ENCODE results near the gene WDR31. TPM values are rescaled to one million over a fixed set of nuclear protein-coding genes. Genes with fewer than 3 reads are reported as not detected.

The WDR31 gene
- polyA plus RNA-seq, 2 of the 4 experiments (the other 2 are of a cell fraction), result 1.9 to 2.9 TPM

- no peak for FAIRE-seq
These were observed 33.5 kb downstream of the WDR31 start for GRCh38 chr9:113306566-113306965.

GRCh38 chr9:113302792-113303418 lies 37.2 kb downstream of the WDR31 start, which contains the start of gene RNF183:
Gene RNF183, minus strand, starts transcription at chr9:113303376. Its CDS starts 5,192 bp downstream, at chr9:113298184.
- DNase-seq (ENCODE audit: low read depth in 1 of 2, low spot score in 1 of 2) (no peak), FAIRE-seq (no peak), ATAC-seq (no peak)
- POLR2A ChIA-PET, result no interaction called here
- H3K4me2 ChIP-seq, result no peak within 1 kb of the TSS
- no peak within 1 kb of the TSS for H3K4me3 ChIP-seq
- H3K9me3 ChIP-seq, result no peaks in the 10 kb centered on the region
- H3K27ac ChIP-seq, result no peak within 1 kb of the TSS
- H3K4me1 ChIP-seq, result no peaks in the 10 kb centered on the region
- CTCF ChIA-PET, result interaction anchor here (0.8 kb wide), 1 partner anchor 143 kb away, joined by 4 read pairs; no protein-coding TSS in a partner anchor
- 82% methylated on average over 25 of the region's 25 CpGs for WGBS (ENCODE audit: missing lambda C conversion rate)
- TF ChIP-seq, protein P1, sequence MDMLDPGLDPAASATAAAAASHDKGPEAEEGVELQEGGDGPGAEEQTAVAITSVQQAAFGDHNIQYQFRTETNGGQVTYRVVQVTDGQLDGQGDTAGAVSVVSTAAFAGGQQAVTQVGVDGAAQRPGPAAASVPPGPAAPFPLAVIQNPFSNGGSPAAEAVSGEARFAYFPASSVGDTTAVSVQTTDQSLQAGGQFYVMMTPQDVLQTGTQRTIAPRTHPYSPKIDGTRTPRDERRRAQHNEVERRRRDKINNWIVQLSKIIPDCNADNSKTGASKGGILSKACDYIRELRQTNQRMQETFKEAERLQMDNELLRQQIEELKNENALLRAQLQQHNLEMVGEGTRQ (IDR thresholded peaks at IDR 0.05), result no peak
- TF ChIP-seq, protein P2, sequence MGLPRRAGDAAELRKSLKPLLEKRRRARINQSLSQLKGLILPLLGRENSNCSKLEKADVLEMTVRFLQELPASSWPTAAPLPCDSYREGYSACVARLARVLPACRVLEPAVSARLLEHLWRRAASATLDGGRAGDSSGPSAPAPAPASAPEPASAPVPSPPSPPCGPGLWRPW (IDR thresholded peaks at IDR 0.05), result no peak

More at GRCh38 chr9:113306566-113306965, 33.5 kb downstream of the WDR31 start:
- no peak for DNase-seq (ENCODE audit: low read depth in 1 of 2, low spot score in 1 of 2)
- Histone ChIP-seq H3K4me3 (no peak overlapping the region), H3K9me3 (no peaks in the 10 kb centered on the region), H3K27ac (no peak overlapping the region), H3K4me2 (no peak overlapping the region), H3K4me1 (no peaks in the 10 kb centered on the region)
- TF ChIP-seq, protein P3, sequence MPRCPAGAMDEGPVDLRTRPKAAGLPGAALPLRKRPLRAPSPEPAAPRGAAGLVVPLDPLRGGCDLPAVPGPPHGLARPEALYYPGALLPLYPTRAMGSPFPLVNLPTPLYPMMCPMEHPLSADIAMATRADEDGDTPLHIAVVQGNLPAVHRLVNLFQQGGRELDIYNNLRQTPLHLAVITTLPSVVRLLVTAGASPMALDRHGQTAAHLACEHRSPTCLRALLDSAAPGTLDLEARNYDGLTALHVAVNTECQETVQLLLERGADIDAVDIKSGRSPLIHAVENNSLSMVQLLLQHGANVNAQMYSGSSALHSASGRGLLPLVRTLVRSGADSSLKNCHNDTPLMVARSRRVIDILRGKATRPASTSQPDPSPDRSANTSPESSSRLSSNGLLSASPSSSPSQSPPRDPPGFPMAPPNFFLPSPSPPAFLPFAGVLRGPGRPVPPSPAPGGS (IDR thresholded peaks at IDR 0.05), result no peak
- no peak for TF ChIP-seq ZNF302 (CRISPR knock-in tag; IDR thresholded peaks at IDR 0.05)
- TF ChIP-seq ZFP36 (IDR thresholded peaks at IDR 0.05; ENCODE audit: borderline replicate concordance, partially characterized antibody), result no peak
- TF ChIP-seq RFX5 (IDR thresholded peaks at IDR 0.05), result no peak
- no peak for TF ChIP-seq NR3C1 (IDR thresholded peaks at IDR 0.05)
- TF ChIP-seq SMC3 (IDR thresholded peaks at IDR 0.05), result no peak
- TF ChIP-seq CBX2 (IDR thresholded peaks at IDR 0.05; ENCODE audit: borderline replicate concordance, low read depth), result no peak
- TF ChIP-seq, protein P2 (IDR thresholded peaks at IDR 0.05), result no peak
- WGBS (ENCODE audit: missing lambda C conversion rate), result 65% methylated on average over 1 of the region's 1 CpG
- ATAC-seq, result no peak
- POLR2A ChIA-PET, result no interaction called here
- CTCF ChIA-PET, result no interaction called here

GRCh38 chr9:113301548-113301947 lies 38.5 kb downstream of the WDR31 start:
- H3K27ac ChIP-seq, result no peak overlapping the region
- FAIRE-seq (no peak), DNase-seq (ENCODE audit: low read depth in 1 of 2, low spot score in 1 of 2) (no peak), ATAC-seq (no peak)
- no peak overlapping the region for H3K4me3 ChIP-seq
- no peak overlapping the region for H3K4me2 ChIP-seq
- TF ChIP-seq JUN (IDR thresholded peaks at IDR 0.05) (no peak), ZC3H11A (IDR thresholded peaks at IDR 0.05) (no peak), JUNB (IDR thresholded peaks at IDR 0.05) (no peak)
- 75% methylated on average over 8 of the region's 8 CpGs for WGBS (ENCODE audit: missing lambda C conversion rate)
- no peaks in the 10 kb centered on the region for H3K9me3 ChIP-seq
- POLR2A ChIA-PET, result no interaction called here
- CTCF ChIA-PET, result no interaction called here
- no peaks in the 10 kb centered on the region for H3K4me1 ChIP-seq

- ChIA-PET CTCF (interaction anchor here (0.6 to 1.3 kb wide), 4 partner anchors 9 to 14 kb away, joined by 3 to 5 read pairs (median 3); no protein-coding TSS in a partner anchor), POLR2A (no interaction called here)
- no peak for FAIRE-seq
- Histone ChIP-seq H3K4me2 (0 out of 3 replicates have a peak overlapping the region, but pooled peaks have one; percentile 16), H3K9me3 (no peaks in the 10 kb centered on the region), H3K4me3 (no peak overlapping the region), H3K27ac (no peak overlapping the region), H3K4me1 (no peaks in the 10 kb centered on the region)
- ATAC-seq, result no peak
- no peak for TF ChIP-seq ZC3H11A (IDR thresholded peaks at IDR 0.05)
- no peak for TF ChIP-seq CHD2 (IDR thresholded peaks at IDR 0.05; ENCODE audit: low read length, partially characterized antibody)
- no peak for TF ChIP-seq JUN (IDR thresholded peaks at IDR 0.05)
- no peak for TF ChIP-seq RAD21 (conservative IDR thresholded peaks at IDR 0.05 in 1 of 2, IDR thresholded peaks at IDR 0.05 in 1 of 2)
- TF ChIP-seq ZSCAN20 (CRISPR knock-in tag; IDR thresholded peaks at IDR 0.05), result no peak
- no peak for TF ChIP-seq BHLHE40 (IDR thresholded peaks at IDR 0.05; ENCODE audit: low read depth, low read length)
- TF ChIP-seq SREBF2 (IDR thresholded peaks at IDR 0.05), result no peak
- no peak for TF ChIP-seq NFE2L2 (conservative IDR thresholded peaks at IDR 0.05; ENCODE audit: low read length)
- TF ChIP-seq, protein P4, sequence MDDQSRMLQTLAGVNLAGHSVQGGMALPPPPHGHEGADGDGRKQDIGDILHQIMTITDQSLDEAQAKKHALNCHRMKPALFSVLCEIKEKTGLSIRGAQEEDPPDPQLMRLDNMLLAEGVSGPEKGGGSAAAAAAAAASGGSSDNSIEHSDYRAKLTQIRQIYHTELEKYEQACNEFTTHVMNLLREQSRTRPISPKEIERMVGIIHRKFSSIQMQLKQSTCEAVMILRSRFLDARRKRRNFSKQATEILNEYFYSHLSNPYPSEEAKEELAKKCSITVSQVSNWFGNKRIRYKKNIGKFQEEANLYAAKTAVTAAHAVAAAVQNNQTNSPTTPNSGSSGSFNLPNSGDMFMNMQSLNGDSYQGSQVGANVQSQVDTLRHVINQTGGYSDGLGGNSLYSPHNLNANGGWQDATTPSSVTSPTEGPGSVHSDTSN (IDR thresholded peaks at IDR 0.05), result no peak
- TF ChIP-seq RARB (CRISPR knock-in tag; IDR thresholded peaks at IDR 0.05), result no peak
- no peak for TF ChIP-seq E2F6 (IDR thresholded peaks at IDR 0.05; ENCODE audit: borderline replicate concordance, low read depth)
- no peak for TF ChIP-seq NR3C1 (IDR thresholded peaks at IDR 0.05)
- WGBS (ENCODE audit: missing lambda C conversion rate), result 47% methylated on average over 8 of the region's 8 CpGs
- DNase-seq (ENCODE audit: low read depth in 1 of 2, low spot score in 1 of 2), result peak in 1 of 2 experiments; percentile 17
These were observed 40.2 kb downstream of the WDR31 start for GRCh38 chr9:113299800-113300292.

Measured in A549 (cell line).